Limb (tissue), 2 donors: ENCODE results near the gene ASTN2.

Experiments used
- DNase-seq, 2 donors: peaks; one replicate each; pipeline ENCODE4 v3.0.0-alpha.2; 2016; ENCODE audit errors: extremely low spot score in 2 of 2

ASTN2 gene, protein sequence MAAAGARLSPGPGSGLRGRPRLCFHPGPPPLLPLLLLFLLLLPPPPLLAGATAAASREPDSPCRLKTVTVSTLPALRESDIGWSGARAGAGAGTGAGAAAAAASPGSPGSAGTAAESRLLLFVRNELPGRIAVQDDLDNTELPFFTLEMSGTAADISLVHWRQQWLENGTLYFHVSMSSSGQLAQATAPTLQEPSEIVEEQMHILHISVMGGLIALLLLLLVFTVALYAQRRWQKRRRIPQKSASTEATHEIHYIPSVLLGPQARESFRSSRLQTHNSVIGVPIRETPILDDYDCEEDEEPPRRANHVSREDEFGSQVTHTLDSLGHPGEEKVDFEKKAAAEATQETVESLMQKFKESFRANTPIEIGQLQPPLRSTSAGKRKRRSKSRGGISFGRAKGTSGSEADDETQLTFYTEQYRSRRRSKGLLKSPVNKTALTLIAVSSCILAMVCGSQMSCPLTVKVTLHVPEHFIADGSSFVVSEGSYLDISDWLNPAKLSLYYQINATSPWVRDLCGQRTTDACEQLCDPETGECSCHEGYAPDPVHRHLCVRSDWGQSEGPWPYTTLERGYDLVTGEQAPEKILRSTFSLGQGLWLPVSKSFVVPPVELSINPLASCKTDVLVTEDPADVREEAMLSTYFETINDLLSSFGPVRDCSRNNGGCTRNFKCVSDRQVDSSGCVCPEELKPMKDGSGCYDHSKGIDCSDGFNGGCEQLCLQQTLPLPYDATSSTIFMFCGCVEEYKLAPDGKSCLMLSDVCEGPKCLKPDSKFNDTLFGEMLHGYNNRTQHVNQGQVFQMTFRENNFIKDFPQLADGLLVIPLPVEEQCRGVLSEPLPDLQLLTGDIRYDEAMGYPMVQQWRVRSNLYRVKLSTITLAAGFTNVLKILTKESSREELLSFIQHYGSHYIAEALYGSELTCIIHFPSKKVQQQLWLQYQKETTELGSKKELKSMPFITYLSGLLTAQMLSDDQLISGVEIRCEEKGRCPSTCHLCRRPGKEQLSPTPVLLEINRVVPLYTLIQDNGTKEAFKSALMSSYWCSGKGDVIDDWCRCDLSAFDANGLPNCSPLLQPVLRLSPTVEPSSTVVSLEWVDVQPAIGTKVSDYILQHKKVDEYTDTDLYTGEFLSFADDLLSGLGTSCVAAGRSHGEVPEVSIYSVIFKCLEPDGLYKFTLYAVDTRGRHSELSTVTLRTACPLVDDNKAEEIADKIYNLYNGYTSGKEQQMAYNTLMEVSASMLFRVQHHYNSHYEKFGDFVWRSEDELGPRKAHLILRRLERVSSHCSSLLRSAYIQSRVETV (N-terminal part only)

GRCh38 chr9:117414906-117415331, at the start of gene ASTN2:
Gene ASTN2, minus strand, starts transcription at chr9:117415057. Its CDS starts 119 bp downstream, at chr9:117414938.
- peak; percentile 24 to 82 for DNase-seq

- DNase-seq, result peak; percentile 47 to 53
Measured at GRCh38 chr9:117462861-117463260, 48.0 kb upstream of the ASTN2 start.

GRCh38 chr9:117461386-117461785, 46.5 kb upstream of the ASTN2 start:
- DNase-seq, result no peak

GRCh38 chr9:117460743-117461142, 45.9 kb upstream of the ASTN2 start:
- DNase-seq, result no peak

DNA sequence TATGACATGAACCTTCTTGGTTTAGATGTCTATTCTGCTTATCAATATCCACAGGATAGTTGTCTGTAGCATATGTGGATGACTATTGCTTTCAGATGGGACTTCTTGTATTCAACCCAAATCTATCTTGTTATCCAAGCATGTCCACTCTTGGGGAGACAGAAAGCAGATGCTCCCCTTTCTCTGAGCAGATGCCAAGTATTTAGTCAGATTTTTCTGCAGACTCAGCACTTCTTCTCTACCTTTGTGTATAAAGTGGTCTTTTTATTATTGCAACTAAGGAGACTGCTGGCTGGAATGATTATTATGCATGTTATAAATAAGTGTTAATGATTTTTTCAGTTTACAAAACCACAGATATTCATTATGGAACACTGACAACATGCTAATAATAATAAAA, 45.1 kb upstream of the ASTN2 start:
- DNase-seq, result no peak

DNA sequence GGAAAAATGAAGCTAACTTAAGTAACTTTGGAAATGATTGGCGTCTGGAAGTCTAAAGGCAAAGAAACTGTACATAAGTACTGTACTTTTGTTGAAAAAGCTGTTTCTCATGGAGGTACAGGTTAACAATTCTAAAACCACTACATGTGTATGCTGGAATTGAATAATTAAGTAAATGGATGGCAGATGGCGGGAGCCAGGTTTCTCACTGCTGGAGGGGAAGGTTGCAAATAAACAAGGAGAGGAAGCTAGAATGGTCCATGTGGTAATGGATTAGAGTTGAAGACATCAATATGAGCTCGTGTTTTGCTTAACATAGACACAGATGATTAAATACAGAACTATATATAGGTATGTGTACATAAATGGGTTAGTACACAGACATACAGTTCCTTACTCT, 43.2 kb upstream of the ASTN2 start:
- no peak for DNase-seq

- no peak for DNase-seq
Measured at GRCh38 chr9:117454711-117455110, 39.9 kb upstream of the ASTN2 start.

GRCh38 chr9:117453737-117454136, 38.9 kb upstream of the ASTN2 start:
- DNase-seq, result no peak

- DNase-seq, result no peak
Measured at GRCh38 chr9:117451311-117451710, 36.5 kb upstream of the ASTN2 start.

- DNase-seq, result no peak
Measured at GRCh38 chr9:117448066-117448465, 33.2 kb upstream of the ASTN2 start.

DNA sequence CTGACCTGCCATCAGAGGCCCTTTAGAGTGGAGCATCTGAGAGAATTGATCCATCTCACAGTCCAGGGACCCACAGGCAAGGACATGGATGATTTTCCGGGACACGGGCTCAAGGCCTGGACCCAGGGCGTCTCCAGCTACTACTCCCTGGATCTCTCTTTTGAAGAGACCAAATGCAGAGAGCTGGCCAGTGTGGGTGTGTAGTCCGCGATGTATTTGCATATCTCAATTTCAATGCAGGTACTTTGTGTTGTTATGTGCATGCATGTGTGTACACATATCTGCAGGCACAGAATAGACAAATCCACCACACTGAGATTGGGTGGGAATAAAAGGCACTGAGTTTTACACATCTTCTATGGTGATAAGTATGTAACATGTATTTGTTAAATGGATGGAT, 30.8 kb upstream of the ASTN2 start:
- no peak for DNase-seq

DNA sequence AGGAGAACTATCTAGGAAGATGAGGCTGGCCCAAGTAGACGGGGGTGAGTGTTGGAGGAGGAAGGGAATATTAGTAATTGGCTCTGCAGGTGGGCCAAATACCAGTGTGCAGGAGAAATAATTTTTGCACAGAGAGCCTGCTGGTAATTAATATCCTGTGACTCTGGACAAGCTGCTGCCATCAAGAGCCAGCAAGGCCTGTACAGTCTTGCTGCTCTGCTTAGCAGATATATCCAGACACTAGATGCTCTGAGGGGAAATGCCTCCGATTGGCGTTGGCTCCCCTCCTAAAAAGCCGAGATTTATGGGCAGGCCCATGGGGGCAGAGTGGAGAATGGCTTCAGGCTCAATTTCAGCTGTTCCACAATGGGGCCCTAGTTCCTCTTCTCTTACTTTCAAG, 29.6 kb upstream of the ASTN2 start:
- DNase-seq, result no peak

DNA sequence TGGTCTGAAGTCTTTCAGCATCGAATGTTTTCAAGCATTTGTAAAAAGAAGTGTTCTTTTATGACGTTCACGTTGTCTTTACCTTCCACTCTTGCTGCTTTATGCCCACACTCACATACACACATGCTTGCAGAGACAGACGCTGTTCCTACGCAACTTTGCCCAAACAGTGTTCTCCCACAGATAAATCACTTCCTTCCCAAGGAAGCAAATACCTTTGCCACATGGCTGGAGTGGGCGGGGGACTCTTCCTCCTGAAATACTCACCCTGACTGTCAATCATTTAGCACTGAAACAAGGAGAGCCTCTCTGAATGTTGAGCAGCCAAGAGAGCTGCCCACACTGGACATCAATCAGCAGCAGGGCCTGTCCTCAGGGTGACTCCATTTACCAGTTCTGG, 22.4 kb upstream of the ASTN2 start:
- no peak for DNase-seq

GRCh38 chr9:117435630-117436261, 20.9 kb upstream of the ASTN2 start:
- no peak for DNase-seq

GRCh38 chr9:117434566-117434965, 19.7 kb upstream of the ASTN2 start:
- DNase-seq, result no peak

DNA sequence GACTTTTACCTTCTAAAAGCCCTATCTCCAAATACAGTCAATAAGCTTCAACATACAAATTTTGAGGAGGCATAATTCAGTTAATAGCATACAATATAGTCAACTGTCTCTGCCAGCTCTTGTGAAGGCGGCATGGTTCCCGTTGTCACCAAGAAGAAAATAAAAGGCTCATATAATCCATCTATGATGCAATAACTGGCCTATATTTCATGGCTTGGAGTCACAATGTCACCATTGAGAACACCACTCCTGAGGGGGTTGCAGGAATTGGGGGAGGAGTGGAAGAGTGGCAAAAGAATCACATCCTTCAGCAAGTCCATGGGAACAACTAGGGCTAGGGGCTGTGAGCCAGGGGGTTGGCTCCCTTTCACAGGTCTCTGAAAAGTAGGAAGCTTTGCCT, 16.0 kb upstream of the ASTN2 start:
- DNase-seq, result no peak

DNA sequence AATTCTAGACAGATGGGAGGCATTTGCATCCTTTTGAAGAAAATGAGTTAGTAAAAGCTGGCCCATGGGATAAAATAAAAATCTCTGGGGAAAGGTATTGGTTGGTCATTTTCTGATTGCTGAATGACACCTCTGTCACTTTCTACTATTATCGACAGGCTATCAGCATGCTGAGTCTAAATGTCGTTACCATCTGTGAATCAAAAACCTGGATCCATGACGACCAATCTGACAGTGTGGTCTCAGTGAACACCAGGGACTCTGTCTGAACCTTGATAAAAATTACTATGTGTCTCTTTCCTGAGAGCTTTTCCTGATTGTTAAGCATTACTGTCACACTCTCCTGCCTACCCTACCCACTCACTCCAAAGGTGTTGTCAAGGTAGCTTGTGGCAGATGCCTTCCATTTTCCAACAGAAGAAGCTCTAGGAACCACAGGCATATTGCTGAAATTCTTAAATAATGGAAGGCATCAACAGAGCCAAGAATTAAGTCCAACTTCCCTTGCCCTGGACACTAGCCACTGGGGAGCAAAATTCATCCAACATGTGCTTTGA, 12.6 kb upstream of the ASTN2 start:
- DNase-seq, result no peak

DNA sequence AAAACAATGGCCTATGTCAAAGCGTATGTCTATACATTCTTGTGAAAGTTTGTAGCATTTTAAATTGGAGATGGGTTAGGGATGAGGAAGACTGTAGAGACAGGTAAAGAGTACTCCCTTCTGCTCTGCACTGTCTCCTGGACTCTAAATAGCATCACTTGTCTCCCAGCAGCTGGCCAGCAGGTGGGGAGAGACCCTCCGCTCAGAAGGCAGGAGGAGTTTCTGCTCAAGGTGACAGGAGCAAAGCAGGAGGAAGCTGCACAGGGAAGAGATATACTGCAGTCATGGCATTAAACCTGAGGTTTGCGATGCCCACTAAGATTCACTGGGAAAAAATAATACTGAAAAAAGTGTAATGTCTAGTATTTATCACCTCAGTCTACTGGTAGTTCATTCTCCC, 10.7 kb upstream of the ASTN2 start:
- no peak for DNase-seq

GRCh38 chr9:117424291-117424690, 9.4 kb upstream of the ASTN2 start:
- no peak for DNase-seq

GRCh38 chr9:117418111-117418510, 3.3 kb upstream of the ASTN2 start:
- no peak for DNase-seq

DNA sequence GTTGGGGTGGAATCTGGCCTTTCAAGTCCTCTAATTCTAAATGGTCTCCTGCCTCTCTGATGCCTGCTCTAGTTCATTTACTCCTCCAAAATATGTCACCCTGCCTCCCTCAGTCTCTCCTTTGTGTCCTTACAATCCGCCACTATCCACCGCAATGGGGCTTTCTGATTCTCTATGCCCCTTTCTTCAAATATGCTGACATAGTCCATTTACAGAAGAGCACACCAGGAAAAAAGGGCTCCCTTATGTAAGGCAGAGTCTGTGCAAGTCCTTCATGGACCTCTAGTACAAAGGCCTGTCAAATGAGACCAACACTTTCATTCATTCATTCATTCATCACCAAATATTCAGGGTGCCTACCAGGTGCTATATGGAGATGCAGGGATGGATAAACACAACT, 2.0 kb upstream of the ASTN2 start:
- DNase-seq, result no peak
